ENCODE measurements around the gene EIF2S2. TPM values are rescaled to one million over a fixed set of nuclear protein-coding genes. Genes with fewer than 3 reads are reported as not detected.

Gene EIF2S2
- total RNA-seq, 1 donor from 2014 or later, result 152 TPM

GRCh38 chr20:34084227-34084923 lies 27.7 kb downstream of the EIF2S2 start:
- peaks cover 44% of the 10 kb centered on the region for H3K36me3 Mint-ChIP-seq (ENCODE audit: low read depth)
- H3K27me3 Mint-ChIP-seq (ENCODE audit: low read depth), result no peaks in the 10 kb centered on the region
- H3K9me3 Mint-ChIP-seq (ENCODE audit: low read depth), result no peaks in the 10 kb centered on the region
- DNase-seq (ENCODE audit: low spot score), result no peak
- TF ChIP-seq, protein P1, sequence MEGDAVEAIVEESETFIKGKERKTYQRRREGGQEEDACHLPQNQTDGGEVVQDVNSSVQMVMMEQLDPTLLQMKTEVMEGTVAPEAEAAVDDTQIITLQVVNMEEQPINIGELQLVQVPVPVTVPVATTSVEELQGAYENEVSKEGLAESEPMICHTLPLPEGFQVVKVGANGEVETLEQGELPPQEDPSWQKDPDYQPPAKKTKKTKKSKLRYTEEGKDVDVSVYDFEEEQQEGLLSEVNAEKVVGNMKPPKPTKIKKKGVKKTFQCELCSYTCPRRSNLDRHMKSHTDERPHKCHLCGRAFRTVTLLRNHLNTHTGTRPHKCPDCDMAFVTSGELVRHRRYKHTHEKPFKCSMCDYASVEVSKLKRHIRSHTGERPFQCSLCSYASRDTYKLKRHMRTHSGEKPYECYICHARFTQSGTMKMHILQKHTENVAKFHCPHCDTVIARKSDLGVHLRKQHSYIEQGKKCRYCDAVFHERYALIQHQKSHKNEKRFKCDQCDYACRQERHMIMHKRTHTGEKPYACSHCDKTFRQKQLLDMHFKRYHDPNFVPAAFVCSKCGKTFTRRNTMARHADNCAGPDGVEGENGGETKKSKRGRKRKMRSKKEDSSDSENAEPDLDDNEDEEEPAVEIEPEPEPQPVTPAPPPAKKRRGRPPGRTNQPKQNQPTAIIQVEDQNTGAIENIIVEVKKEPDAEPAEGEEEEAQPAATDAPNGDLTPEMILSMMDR (IDR thresholded peaks at IDR 0.05), result no peak
- H3K27ac Mint-ChIP-seq (ENCODE audit: unreplicated experiment), result peak overlapping the region; percentile 87
- H3K4me1 Mint-ChIP-seq (ENCODE audit: low read depth), result peaks cover 22% of the 10 kb centered on the region
- H3K4me3 Mint-ChIP-seq (ENCODE audit: unreplicated experiment), result no peak overlapping the region

- Mint-ChIP-seq H3K9me3 (ENCODE audit: low read depth) (no peaks in the 10 kb centered on the region), H3K36me3 (ENCODE audit: low read depth) (peaks cover 42% of the 10 kb centered on the region), H3K4me3 (ENCODE audit: unreplicated experiment) (no peak overlapping the region), H3K4me1 (ENCODE audit: low read depth) (peaks cover 22% of the 10 kb centered on the region), H3K27me3 (ENCODE audit: low read depth) (no peaks in the 10 kb centered on the region), H3K27ac (ENCODE audit: unreplicated experiment) (peak overlapping the region; percentile 87)
- no peak for DNase-seq (ENCODE audit: low spot score)
- TF ChIP-seq, protein P1 (IDR thresholded peaks at IDR 0.05), result no peak
Measured at GRCh38 chr20:34083781-34084180, 28.3 kb downstream of the EIF2S2 start.

DNA sequence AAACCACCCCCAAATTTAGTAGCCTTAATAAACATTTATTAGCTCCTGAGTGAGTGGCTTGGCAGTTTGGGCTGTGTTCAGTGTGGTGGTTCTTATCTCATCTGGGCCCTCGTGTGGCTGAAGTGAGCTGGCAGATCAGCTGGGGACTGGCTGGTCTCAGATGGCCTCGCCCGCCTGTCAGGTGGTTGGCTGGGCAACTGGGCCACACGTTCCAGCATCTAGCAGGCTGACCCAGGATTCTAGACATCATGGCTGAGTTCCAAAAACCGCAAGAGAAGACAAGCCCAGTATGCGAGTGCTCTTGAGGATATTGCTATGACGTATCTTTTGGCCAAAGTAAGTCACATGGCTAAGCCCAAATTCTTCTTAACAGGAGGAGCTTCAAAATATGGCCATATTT lies 28.9 kb downstream of the EIF2S2 start:
- Mint-ChIP-seq H3K27ac (ENCODE audit: unreplicated experiment) (peak overlapping the region; percentile 87), H3K4me3 (ENCODE audit: unreplicated experiment) (no peak overlapping the region), H3K36me3 (ENCODE audit: low read depth) (peaks cover 39% of the 10 kb centered on the region), H3K27me3 (ENCODE audit: low read depth) (no peaks in the 10 kb centered on the region), H3K4me1 (ENCODE audit: low read depth) (peaks cover 22% of the 10 kb centered on the region), H3K9me3 (ENCODE audit: low read depth) (no peaks in the 10 kb centered on the region)
- TF ChIP-seq, protein P1 (IDR thresholded peaks at IDR 0.05), result peak; percentile 44
- no peak for DNase-seq (ENCODE audit: low spot score)

DNA sequence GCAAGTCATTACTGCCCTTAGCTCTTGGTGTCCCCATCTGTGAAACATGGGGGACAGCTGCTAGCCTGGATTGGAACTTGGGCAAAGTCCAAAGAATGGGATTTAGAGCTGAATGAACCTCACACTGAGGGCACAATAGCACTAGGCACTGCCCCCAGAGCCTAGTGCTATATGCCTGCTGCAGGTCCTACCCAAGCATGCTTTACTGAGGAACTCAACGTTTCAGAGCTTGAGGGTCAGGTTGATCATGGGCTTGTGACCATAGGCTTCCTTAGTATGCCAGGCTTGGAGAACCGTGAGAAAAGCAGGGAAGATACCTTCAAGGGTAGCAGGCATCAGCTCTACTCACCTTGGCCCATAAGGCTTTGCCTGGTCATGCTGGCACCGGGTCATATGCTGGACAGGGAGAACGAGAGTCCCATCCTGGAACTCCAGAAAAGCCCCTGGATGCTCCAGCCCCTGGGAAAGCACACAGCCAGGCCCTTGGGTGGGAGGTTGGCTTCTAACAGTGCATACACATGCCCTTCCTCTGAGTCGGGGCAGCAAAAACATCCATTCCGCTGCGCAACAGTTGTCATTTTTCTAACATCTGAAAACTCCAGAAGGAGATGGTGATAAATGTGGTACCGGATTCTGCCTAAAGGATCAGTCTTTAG lies 29.7 kb downstream of the EIF2S2 start:
- Mint-ChIP-seq H3K27ac (ENCODE audit: unreplicated experiment) (peak overlapping the region; percentile 87), H3K4me1 (ENCODE audit: low read depth) (peaks cover 22% of the 10 kb centered on the region), H3K27me3 (ENCODE audit: low read depth) (no peaks in the 10 kb centered on the region), H3K9me3 (ENCODE audit: low read depth) (no peaks in the 10 kb centered on the region), H3K36me3 (ENCODE audit: low read depth) (peaks cover 34% of the 10 kb centered on the region), H3K4me3 (ENCODE audit: unreplicated experiment) (no peak overlapping the region)
- no peak for DNase-seq (ENCODE audit: low spot score)
- TF ChIP-seq, protein P1 (IDR thresholded peaks at IDR 0.05), result no peak

DNA sequence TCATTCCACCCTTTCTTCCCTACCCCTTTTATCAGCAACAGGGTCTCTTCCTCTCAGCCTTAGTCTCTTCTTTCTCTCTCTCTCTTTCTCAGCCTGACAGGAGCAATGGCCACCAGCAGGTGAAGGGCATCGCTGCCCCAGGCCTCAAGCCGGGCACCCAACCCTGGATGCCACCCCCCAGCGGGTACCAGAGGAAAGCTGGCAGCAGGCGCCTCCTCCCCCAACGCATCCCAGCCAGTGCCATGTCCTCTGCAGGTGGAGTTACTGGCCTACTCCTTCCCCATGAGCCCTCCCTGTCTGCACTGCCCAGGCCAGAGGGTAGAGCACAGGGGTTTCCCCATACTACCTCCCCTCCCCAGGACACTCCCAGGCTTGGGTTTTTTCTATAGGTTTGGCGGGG lies 32.2 kb downstream of the EIF2S2 start:
- no peaks in the 10 kb centered on the region for H3K9me3 Mint-ChIP-seq (ENCODE audit: low read depth)
- no peak overlapping the region for H3K27ac Mint-ChIP-seq (ENCODE audit: unreplicated experiment)
- no peak for DNase-seq (ENCODE audit: low spot score)
- H3K36me3 Mint-ChIP-seq (ENCODE audit: low read depth), result peaks cover 38% of the 10 kb centered on the region
- peaks cover 25% of the 10 kb centered on the region for H3K4me1 Mint-ChIP-seq (ENCODE audit: low read depth)
- no peak overlapping the region for H3K4me3 Mint-ChIP-seq (ENCODE audit: unreplicated experiment)
- H3K27me3 Mint-ChIP-seq (ENCODE audit: low read depth), result no peaks in the 10 kb centered on the region
- TF ChIP-seq, protein P1 (IDR thresholded peaks at IDR 0.05), result no peak

Measured in chondrocyte (in vitro differentiated cells).